ENCODE results near the gene C1S.

The C1S gene

GRCh38 chr12:7058163-7058845 is 2.2 kb upstream of the C1S start:
- in situ Hi-C loops (cut with MboI; ENCODE audit: low sequenced_read_pairs, unreplicated experiment): no loop called here
- TF ChIP-seq, protein P1, sequence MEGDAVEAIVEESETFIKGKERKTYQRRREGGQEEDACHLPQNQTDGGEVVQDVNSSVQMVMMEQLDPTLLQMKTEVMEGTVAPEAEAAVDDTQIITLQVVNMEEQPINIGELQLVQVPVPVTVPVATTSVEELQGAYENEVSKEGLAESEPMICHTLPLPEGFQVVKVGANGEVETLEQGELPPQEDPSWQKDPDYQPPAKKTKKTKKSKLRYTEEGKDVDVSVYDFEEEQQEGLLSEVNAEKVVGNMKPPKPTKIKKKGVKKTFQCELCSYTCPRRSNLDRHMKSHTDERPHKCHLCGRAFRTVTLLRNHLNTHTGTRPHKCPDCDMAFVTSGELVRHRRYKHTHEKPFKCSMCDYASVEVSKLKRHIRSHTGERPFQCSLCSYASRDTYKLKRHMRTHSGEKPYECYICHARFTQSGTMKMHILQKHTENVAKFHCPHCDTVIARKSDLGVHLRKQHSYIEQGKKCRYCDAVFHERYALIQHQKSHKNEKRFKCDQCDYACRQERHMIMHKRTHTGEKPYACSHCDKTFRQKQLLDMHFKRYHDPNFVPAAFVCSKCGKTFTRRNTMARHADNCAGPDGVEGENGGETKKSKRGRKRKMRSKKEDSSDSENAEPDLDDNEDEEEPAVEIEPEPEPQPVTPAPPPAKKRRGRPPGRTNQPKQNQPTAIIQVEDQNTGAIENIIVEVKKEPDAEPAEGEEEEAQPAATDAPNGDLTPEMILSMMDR (IDR thresholded peaks at IDR 0.05; ENCODE audit: borderline replicate concordance, control extremely low read depth, extremely low read depth, insufficient read depth, missing control alignments): no peak
- no peak for DNase-seq (ENCODE audit: low spot score)

GRCh38 chr12:7058850-7059395 is 1.6 kb upstream of the C1S start:
- in situ Hi-C loops (cut with MboI; ENCODE audit: low sequenced_read_pairs, unreplicated experiment): no loop called here
- no peak for DNase-seq (ENCODE audit: low spot score)
- TF ChIP-seq, protein P1 (IDR thresholded peaks at IDR 0.05; ENCODE audit: borderline replicate concordance, control extremely low read depth, extremely low read depth, insufficient read depth, missing control alignments): no peak

DNA sequence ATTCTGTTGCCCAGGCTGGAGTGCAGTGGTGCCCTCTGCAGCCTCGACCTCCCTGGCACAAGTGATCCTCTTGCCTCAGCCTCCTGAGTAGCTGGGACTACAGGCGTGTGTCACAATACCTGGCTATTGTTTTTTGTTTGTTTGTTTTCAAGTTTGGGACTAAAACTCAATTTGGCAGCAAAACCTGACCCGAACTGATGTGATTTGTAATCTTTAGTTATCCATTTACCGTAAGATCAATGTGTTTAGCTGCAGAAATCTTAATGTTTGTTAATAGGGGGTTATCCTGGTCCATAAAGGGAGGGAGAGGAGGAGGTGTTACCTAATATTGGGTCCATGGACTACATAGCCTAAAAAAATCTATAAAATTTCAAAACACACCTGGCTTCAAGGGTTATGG is 738 bp upstream of the C1S start:
- TF ChIP-seq, protein P1 (IDR thresholded peaks at IDR 0.05; ENCODE audit: borderline replicate concordance, control extremely low read depth, extremely low read depth, insufficient read depth, missing control alignments): no peak
- DNase-seq (ENCODE audit: low spot score): no peak
- in situ Hi-C loops (cut with MboI; ENCODE audit: low sequenced_read_pairs, unreplicated experiment): no loop called here

- in situ Hi-C loops (cut with MboI; ENCODE audit: low sequenced_read_pairs, unreplicated experiment): no loop called here
- DNase-seq (ENCODE audit: low spot score): no peak
- TF ChIP-seq, protein P1 (IDR thresholded peaks at IDR 0.05; ENCODE audit: borderline replicate concordance, control extremely low read depth, extremely low read depth, insufficient read depth, missing control alignments): no peak
These were observed 620 bp downstream of the C1S start for GRCh38 chr12:7061138-7061537.

DNA sequence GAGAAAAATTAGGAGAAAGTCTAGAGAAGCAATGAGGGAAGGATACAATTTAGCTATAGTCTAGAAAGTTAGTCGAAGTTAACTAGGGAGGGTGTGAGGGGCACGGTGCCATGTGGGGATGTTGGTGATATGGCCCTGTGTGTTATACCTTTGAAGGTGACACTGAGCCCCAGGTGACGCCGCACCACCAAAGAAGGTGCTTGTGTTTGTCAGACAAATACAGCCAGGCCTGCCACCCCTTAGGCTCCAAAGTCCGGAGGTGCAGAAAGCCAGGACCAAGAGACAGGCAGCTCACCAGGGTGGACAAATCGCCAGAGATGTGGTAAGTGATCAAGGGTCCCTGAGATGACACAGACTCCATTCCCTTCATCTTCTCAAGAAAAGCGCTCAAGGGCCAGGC is 1.1 kb downstream of the C1S start:
- in situ Hi-C loops (cut with MboI; ENCODE audit: low sequenced_read_pairs, unreplicated experiment): no loop called here
- TF ChIP-seq, protein P1 (IDR thresholded peaks at IDR 0.05; ENCODE audit: borderline replicate concordance, control extremely low read depth, extremely low read depth, insufficient read depth, missing control alignments): no peak
- no peak for DNase-seq (ENCODE audit: low spot score)

DNA sequence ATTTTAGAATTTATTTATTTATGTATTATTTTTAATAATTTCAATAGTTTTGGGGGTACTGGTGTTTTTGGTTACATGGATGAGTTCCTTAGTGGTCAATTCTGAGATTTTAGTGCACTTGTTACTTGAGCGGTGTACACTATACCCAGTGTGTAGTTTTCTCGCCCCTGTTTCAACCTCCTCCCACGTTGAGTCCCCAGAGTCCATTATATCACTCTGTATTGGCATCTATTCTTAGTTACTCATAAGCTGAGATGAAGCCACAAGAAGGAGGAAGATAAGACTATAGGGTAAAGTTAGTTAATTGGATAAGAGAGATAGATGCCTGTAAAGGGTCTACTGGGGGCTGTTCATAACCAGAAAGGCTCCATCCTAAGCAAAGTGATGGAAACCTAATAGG is 4.0 kb downstream of the C1S start:
- no peak for DNase-seq (ENCODE audit: low spot score)
- TF ChIP-seq, protein P1 (IDR thresholded peaks at IDR 0.05; ENCODE audit: borderline replicate concordance, control extremely low read depth, extremely low read depth, insufficient read depth, missing control alignments): no peak
- in situ Hi-C loops (cut with MboI; ENCODE audit: low sequenced_read_pairs, unreplicated experiment): no loop called here

Data from GM13976 (cell line).